ENCODE results near the gene SH3D19. TPM values are rescaled to one million over a fixed set of nuclear protein-coding genes. Genes with fewer than 3 reads are reported as not detected.

The SH3D19 gene
- total RNA-seq, 3 donors from 2014 or later, result 97.5 to 140 (median 102) TPM

- H3K4me1 ChIP-seq (ENCODE audit: low read depth), result peaks cover 5% of the 10 kb centered on the region
- no peak for ATAC-seq
- intact Hi-C loops (cut with DNase I, micrococcal nuclease), result no loop called here
- no peak for DNase-seq
- no peaks in the 10 kb centered on the region for H3K36me3 ChIP-seq (ENCODE audit: low read depth)
- no peak overlapping the region for H3K4me3 ChIP-seq
- TF ChIP-seq CTCF (IDR thresholded peaks at IDR 0.05), result no peak
- no peaks in the 10 kb centered on the region for H3K9me3 ChIP-seq
Measured at GRCh38 chr4:151248519-151248918, 76.9 kb downstream of the SH3D19 start.

GRCh38 chr4:151247395-151247794, 78.0 kb downstream of the SH3D19 start:
- intact Hi-C loops (cut with DNase I, micrococcal nuclease), result no loop called here
- ATAC-seq (no peak), DNase-seq (no peak)
- no peak overlapping the region for H3K4me3 ChIP-seq
- H3K9me3 ChIP-seq, result no peaks in the 10 kb centered on the region
- no peaks in the 10 kb centered on the region for H3K36me3 ChIP-seq (ENCODE audit: low read depth)
- H3K4me1 ChIP-seq (ENCODE audit: low read depth), result peaks cover 5% of the 10 kb centered on the region
- no peak for TF ChIP-seq CTCF (IDR thresholded peaks at IDR 0.05)

GRCh38 chr4:151246742-151247141, 78.7 kb downstream of the SH3D19 start:
- ATAC-seq, result no peak
- no peak for TF ChIP-seq CTCF (IDR thresholded peaks at IDR 0.05)
- H3K36me3 ChIP-seq (ENCODE audit: low read depth), result no peaks in the 10 kb centered on the region
- H3K4me1 ChIP-seq (ENCODE audit: low read depth), result peaks cover 5% of the 10 kb centered on the region
- H3K9me3 ChIP-seq, result no peaks in the 10 kb centered on the region
- intact Hi-C loops (cut with DNase I, micrococcal nuclease), result no loop called here
- no peak for DNase-seq
- no peak overlapping the region for H3K4me3 ChIP-seq

- TF ChIP-seq CTCF (IDR thresholded peaks at IDR 0.05), result no peak
- ATAC-seq (no peak), DNase-seq (no peak)
- H3K4me3 ChIP-seq, result no peak overlapping the region
- H3K9me3 ChIP-seq, result no peaks in the 10 kb centered on the region
- intact Hi-C loops (cut with DNase I, micrococcal nuclease), result no loop called here
- H3K36me3 ChIP-seq (ENCODE audit: low read depth), result no peaks in the 10 kb centered on the region
- H3K4me1 ChIP-seq (ENCODE audit: low read depth), result no peaks in the 10 kb centered on the region
Measured at GRCh38 chr4:151242305-151242704, 83.1 kb downstream of the SH3D19 start.

- intact Hi-C loops (cut with DNase I, micrococcal nuclease), result no loop called here
- DNase-seq (no peak), ATAC-seq (no peak)
- Histone ChIP-seq H3K36me3 (ENCODE audit: low read depth) (no peaks in the 10 kb centered on the region), H3K9me3 (no peaks in the 10 kb centered on the region), H3K4me3 (no peak overlapping the region), H3K4me1 (ENCODE audit: low read depth) (no peaks in the 10 kb centered on the region)
- TF ChIP-seq CTCF (IDR thresholded peaks at IDR 0.05), result no peak
Measured at GRCh38 chr4:151239608-151240007, 85.8 kb downstream of the SH3D19 start.

- ATAC-seq, result no peak
- H3K36me3 ChIP-seq (ENCODE audit: low read depth), result no peaks in the 10 kb centered on the region
- H3K4me1 ChIP-seq (ENCODE audit: low read depth), result no peaks in the 10 kb centered on the region
- no peak for TF ChIP-seq CTCF (IDR thresholded peaks at IDR 0.05)
- H3K4me3 ChIP-seq, result no peak overlapping the region
- intact Hi-C loops (cut with DNase I, micrococcal nuclease), result no loop called here
- no peak for DNase-seq
- no peaks in the 10 kb centered on the region for H3K9me3 ChIP-seq
Measured at GRCh38 chr4:151238477-151238876, 86.9 kb downstream of the SH3D19 start.
